OCI-LY1 (cell line): Measurements from ENCODE around the gene NBPF3.
"Not testable (repeated sequence)": the region's sequence is repeated elsewhere in the genome, so short reads cannot be mapped to it uniquely, and the experiment has no call there.

ENCODE experiments used
- CTCF ChIP-seq: fragments of 200-600 bp; sonication (generic), shearing (Covaris generic); IDR thresholded peaks from 2 replicates; pipeline ENCODE4 v1.5.1; 2017; ENCODE audit warnings: mild to moderate bottlenecking, antibody characterized with exemption, low read length, moderate library complexity, mixed read lengths
- EZH2 ChIP-seq: fragments of 200-600 bp; sonication (generic), shearing (Covaris generic); IDR thresholded peaks from 2 replicates; pipeline ENCODE4 v1.8.0; 2017; ENCODE audit warnings: borderline replicate concordance, mixed run types, mild to moderate bottlenecking, antibody characterized with exemption, low read length, moderate library complexity, mixed read lengths

DNA sequence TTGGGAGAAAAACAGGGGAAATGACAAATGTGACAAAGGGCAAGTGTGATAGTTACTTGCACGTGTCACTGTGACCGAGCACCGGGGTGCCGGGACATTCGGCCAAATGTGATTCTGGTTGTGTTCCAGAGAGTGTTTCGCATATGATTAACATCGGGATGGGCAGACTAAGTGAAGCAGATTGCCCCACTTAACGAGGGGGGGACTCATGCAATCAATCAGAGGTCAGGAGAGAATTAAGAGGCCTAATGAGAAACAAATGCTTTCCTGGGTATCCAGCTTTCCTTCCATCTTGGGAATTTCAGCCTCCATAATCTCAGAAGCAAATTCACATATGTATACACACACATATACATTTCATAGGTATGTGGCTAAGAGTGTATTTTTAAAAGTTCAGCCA is 18.6 kb upstream of the NBPF3 start:
- not testable (repeated sequence) for TF ChIP-seq CTCF, EZH2
